GM23338 (cell line): ENCODE results near the gene LAMC3. TPM values are rescaled to one million over a fixed set of nuclear protein-coding genes. Genes with fewer than 3 reads are reported as not detected.

Experiments
- ATAC-seq: fragments of 200-7000 bp; cut with Tn5 transposase; 3 replicates; pipeline ENCODE4 v1.9.1; 2020
- DNase-seq: peaks from one replicate; pipeline ENCODE4 v3.0.0-alpha.2; 2015; ENCODE audit warnings: low spot score
- H2AFZ ChIP-seq: fragments of 200-600 bp; sonication (generic); 2 replicates; pipeline ENCODE4 v1.8.0; 2016; ENCODE audit warnings: antibody characterized with exemption, mild to moderate bottlenecking, moderate library complexity
- H3F3A ChIP-seq: fragments of 200-600 bp; sonication (generic); replicated peaks from 2 replicates; pipeline ENCODE4 v1.8.0; 2017; ENCODE audit warnings: antibody characterized with exemption, mixed run types, low read depth
- H3K27ac ChIP-seq: fragments of 200-600 bp; sonication (generic); 2 replicates; pipeline ENCODE4 v1.6.1; 2016; ENCODE audit warnings: low read depth
- H3K27me3 ChIP-seq: fragments of 200-600 bp; sonication (generic); 2 replicates; pipeline ENCODE4 v1.8.0; 2016; ENCODE audit warnings: mild to moderate bottlenecking, mixed run types, moderate library complexity; ENCODE audit not compliant: insufficient read depth
- H3K36me3 ChIP-seq: fragments of 200-600 bp; sonication (generic); 2 replicates; pipeline ENCODE4 v1.8.0; 2016; ENCODE audit warnings: mild to moderate bottlenecking; ENCODE audit not compliant: insufficient read depth
- H3K4me1 ChIP-seq: fragments of 200-600 bp; sonication (generic); 2 replicates; pipeline ENCODE4 v1.8.0; 2016; ENCODE audit warnings: mild to moderate bottlenecking, moderate library complexity; ENCODE audit not compliant: insufficient read depth
- H3K4me2 ChIP-seq: fragments of 200-600 bp; sonication (generic); 2 replicates; pipeline ENCODE4 v1.7.1; 2017; ENCODE audit warnings: mixed run types
- H3K4me3 ChIP-seq: fragments of 200-600 bp; sonication (generic); 2 replicates; pipeline ENCODE4 v1.6.1; 2016; ENCODE audit warnings: mixed run types
- H3K79me2 ChIP-seq: fragments of 200-600 bp; sonication (generic); replicated peaks from 2 replicates; pipeline ENCODE4 v1.8.0; 2017; ENCODE audit warnings: mild to moderate bottlenecking; ENCODE audit not compliant: insufficient read depth
- H3K9me2 ChIP-seq: fragments of 200-600 bp; sonication (generic); 2 replicates; pipeline ENCODE4 v1.8.0; 2017; ENCODE audit not compliant: insufficient read depth
- H4K20me1 ChIP-seq: fragments of 200-600 bp; sonication (generic); replicated peaks from 2 replicates; pipeline ENCODE4 v1.8.0; 2017; ENCODE audit warnings: mild to moderate bottlenecking; ENCODE audit not compliant: insufficient read depth
- H3K27ac Mint-ChIP-seq: 2 replicates; pipeline ENCODE4 v1.8.0; 2020; ENCODE audit warnings: inconsistent platforms, mild to moderate bottlenecking, moderate library complexity, mixed read lengths
- H3K27me3 Mint-ChIP-seq: 3 replicates; pipeline ENCODE4 v1.8.0; 2022; ENCODE audit warnings: low read depth, mild to moderate bottlenecking, moderate library complexity, mixed read lengths, inconsistent platforms; ENCODE audit not compliant: insufficient read depth, poor library complexity
- H3K36me3 Mint-ChIP-seq: 3 replicates; pipeline ENCODE4 v1.8.0; 2021; ENCODE audit warnings: low read depth, mild to moderate bottlenecking, inconsistent platforms, moderate library complexity, mixed read lengths
- H3K4me1 Mint-ChIP-seq: 3 replicates; pipeline ENCODE4 v1.8.0; 2020; ENCODE audit warnings: mild to moderate bottlenecking, inconsistent platforms, mixed read lengths
- H3K4me3 Mint-ChIP-seq: 3 replicates; pipeline ENCODE4 v1.8.0; 2021; ENCODE audit warnings: moderate library complexity, mild to moderate bottlenecking, inconsistent platforms, mixed read lengths
- H3K9me3 Mint-ChIP-seq: 3 replicates; pipeline ENCODE4 v1.8.0; 2020; ENCODE audit warnings: moderate library complexity, mild to moderate bottlenecking, inconsistent platforms, mixed read lengths
- CREB1 ChIP-seq: fragments of 250-450 bp; sonication (Bioruptor Pico); IDR thresholded peaks from 2 replicates; pipeline ENCODE4 v1.5.0; 2020; ENCODE audit warnings: low read depth, mild to moderate bottlenecking, moderate library complexity
- EZH2phosphoT487 ChIP-seq: fragments of 200-600 bp; sonication (generic); IDR thresholded peaks from one replicate; pipeline ENCODE4 v1.8.1; 2018; ENCODE audit warnings: antibody characterized with exemption; ENCODE audit not compliant: unreplicated experiment
- POLR2AphosphoS5 ChIP-seq: IDR thresholded peaks from 2 replicates; pipeline ENCODE4 v1.6.1; 2016; ENCODE audit warnings: antibody characterized with exemption, low read depth
- STAT1 ChIP-seq: IDR thresholded peaks from one replicate; pipeline ENCODE4 v1.6.1; 2016; ENCODE audit warnings: antibody characterized with exemption; ENCODE audit not compliant: unreplicated experiment
- ZNF331 ChIP-seq: fragments of 250-450 bp; sonication (Bioruptor Pico); IDR thresholded peaks from 2 replicates; pipeline ENCODE4 v1.5.0; 2020; ENCODE audit warnings: low read depth, mild to moderate bottlenecking, moderate library complexity
- polyA plus RNA-seq: library from polyadenylated mRNA; unstranded; fragments of >200 nt; fragmentation: Nextera tagmentation; extraction: Ambion mirVana; gene quantifications from 2 replicates; pipeline ENCODE4 v1.2.1, GENCODE V29; 2016
- total RNA-seq: library from RNA; depleted of rRNA; stranded (reverse); fragments of >200 nt; shearing (Covaris generic); gene quantifications from 2 replicates; pipeline ENCODE4 v1.2.3, GENCODE V29; 2014
- TF ChIP-seq, protein P1 (sequence below): IDR thresholded peaks from one replicate; pipeline ENCODE4 v1.6.1; 2018; ENCODE audit warnings: antibody characterized with exemption; ENCODE audit not compliant: unreplicated experiment
- TF ChIP-seq, protein P2 (sequence below), 2 experiments: fragments of 200-600 bp in 1 of 2; sonication (generic) in 1 of 2; conservative IDR thresholded peaks; 2 replicates each; pipeline versions ENCODE4 v1.5.1 to v1.6.1; 2016 to 2017; ENCODE audit warnings: antibody characterized with exemption in 2 of 2, low read depth in 2 of 2, mild to moderate bottlenecking in 2 of 2, moderate library complexity in 1 of 2

Gene LAMC3
- total and polyA plus RNA-seq, 2 experiments from 2014 or later = 9.0 to 27.4 TPM

DNA sequence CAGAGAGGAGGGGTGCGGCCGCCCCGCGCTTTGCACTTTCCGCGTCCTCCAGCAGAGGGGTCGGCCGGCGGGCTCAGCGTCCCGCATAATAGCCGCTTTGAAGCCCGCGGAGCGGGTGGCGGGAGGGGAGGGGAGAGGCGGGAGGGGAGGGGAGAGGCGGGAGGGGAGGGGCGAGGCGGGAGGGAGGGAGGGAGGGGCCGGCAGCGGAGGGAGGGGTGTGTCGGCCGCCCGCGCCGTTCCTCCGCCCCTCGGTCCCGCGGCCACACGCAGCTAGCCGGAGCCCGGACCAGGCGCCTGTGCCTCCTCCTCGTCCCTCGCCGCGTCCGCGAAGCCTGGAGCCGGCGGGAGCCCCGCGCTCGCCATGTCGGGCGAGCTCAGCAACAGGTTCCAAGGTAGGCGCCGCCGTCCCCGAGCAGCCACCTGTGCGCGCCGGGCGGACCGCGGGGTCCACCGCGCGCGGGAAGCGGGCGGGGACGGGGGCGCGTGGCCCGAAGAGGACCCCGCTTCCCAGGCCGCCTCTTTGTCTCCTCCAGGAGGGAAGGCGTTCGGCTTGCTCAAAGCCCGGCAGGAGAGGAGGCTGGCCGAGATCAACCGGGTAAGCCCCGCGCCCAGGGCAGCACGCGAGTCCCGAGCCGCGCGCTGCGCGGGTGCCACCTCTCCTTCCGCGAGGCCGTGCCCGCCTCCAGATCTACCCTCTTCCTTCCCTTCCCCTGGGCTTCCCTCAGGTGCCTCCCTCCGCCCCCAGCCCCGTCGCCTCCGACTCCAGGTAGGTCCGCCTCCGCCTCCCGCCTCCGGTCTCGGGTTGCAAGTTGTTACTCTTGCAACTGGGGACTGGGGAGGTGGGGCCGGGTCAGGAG is 87.5 kb downstream of the LAMC3 start, which contains the start of gene AIF1L:
Gene AIF1L, plus strand, starts transcription at position 263 of the 857 bp plus-strand sequence. Its CDS starts 99 bp downstream, at position 362.
- peaks cover 45% of the 10 kb centered on the region for H3K4me1 Mint-ChIP-seq

More for the DNA sequence above, 87.5 kb downstream of the LAMC3 start, which contains the start of gene AIF1L:
- peak; percentile 76 for ATAC-seq
- Mint-ChIP-seq H3K9me3 (no peaks in the 10 kb centered on the region), H3K27me3 (peaks cover 12% of the 10 kb centered on the region), H3K36me3 (peaks cover 34% of the 10 kb centered on the region), H3K27ac (peak within 1 kb of the TSS; percentile 69; the same call in 1 of the 2 replicates), H3K4me3 (peak within 1 kb of the TSS; percentile 75)
- Histone ChIP-seq H3K4me1 (peaks cover 38% of the 10 kb centered on the region), H3K4me2 (peak within 1 kb of the TSS; percentile 81), H3K79me2 (peaks cover 20% of the 10 kb centered on the region), H3F3A (peaks cover 9% of the 10 kb centered on the region; the same call in 1 of the 2 replicates), H4K20me1 (no peaks in the 10 kb centered on the region; the same call in 1 of the 2 replicates), H3K27ac (peak within 1 kb of the TSS; percentile 88), H3K4me3 (peak within 1 kb of the TSS; percentile 85), H3K36me3 (no peaks in the 10 kb centered on the region), H3K27me3 (no peaks in the 10 kb centered on the region), H2AFZ (peak within 1 kb of the TSS; percentile 80; the same call in 1 of the 2 replicates), H3K9me2 (no peaks in the 10 kb centered on the region)
- DNase-seq = peak; percentile 96
- TF ChIP-seq, protein P1, sequence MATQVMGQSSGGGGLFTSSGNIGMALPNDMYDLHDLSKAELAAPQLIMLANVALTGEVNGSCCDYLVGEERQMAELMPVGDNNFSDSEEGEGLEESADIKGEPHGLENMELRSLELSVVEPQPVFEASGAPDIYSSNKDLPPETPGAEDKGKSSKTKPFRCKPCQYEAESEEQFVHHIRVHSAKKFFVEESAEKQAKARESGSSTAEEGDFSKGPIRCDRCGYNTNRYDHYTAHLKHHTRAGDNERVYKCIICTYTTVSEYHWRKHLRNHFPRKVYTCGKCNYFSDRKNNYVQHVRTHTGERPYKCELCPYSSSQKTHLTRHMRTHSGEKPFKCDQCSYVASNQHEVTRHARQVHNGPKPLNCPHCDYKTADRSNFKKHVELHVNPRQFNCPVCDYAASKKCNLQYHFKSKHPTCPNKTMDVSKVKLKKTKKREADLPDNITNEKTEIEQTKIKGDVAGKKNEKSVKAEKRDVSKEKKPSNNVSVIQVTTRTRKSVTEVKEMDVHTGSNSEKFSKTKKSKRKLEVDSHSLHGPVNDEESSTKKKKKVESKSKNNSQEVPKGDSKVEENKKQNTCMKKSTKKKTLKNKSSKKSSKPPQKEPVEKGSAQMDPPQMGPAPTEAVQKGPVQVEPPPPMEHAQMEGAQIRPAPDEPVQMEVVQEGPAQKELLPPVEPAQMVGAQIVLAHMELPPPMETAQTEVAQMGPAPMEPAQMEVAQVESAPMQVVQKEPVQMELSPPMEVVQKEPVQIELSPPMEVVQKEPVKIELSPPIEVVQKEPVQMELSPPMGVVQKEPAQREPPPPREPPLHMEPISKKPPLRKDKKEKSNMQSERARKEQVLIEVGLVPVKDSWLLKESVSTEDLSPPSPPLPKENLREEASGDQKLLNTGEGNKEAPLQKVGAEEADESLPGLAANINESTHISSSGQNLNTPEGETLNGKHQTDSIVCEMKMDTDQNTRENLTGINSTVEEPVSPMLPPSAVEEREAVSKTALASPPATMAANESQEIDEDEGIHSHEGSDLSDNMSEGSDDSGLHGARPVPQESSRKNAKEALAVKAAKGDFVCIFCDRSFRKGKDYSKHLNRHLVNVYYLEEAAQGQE = no peak
- TF ChIP-seq STAT1 (no peak), CREB1 (CRISPR knock-in tag) (no peak), ZNF331 (CRISPR knock-in tag) (no peak), EZH2phosphoT487 (no peak), POLR2AphosphoS5 (peak; percentile 76)
- TF ChIP-seq, protein P2, sequence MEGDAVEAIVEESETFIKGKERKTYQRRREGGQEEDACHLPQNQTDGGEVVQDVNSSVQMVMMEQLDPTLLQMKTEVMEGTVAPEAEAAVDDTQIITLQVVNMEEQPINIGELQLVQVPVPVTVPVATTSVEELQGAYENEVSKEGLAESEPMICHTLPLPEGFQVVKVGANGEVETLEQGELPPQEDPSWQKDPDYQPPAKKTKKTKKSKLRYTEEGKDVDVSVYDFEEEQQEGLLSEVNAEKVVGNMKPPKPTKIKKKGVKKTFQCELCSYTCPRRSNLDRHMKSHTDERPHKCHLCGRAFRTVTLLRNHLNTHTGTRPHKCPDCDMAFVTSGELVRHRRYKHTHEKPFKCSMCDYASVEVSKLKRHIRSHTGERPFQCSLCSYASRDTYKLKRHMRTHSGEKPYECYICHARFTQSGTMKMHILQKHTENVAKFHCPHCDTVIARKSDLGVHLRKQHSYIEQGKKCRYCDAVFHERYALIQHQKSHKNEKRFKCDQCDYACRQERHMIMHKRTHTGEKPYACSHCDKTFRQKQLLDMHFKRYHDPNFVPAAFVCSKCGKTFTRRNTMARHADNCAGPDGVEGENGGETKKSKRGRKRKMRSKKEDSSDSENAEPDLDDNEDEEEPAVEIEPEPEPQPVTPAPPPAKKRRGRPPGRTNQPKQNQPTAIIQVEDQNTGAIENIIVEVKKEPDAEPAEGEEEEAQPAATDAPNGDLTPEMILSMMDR (conservative IDR thresholded peaks at IDR 0.05; ENCODE audit: low read depth in 2 of 2) = peak; percentile 18 to 24; a peak in 1 of 4 replicates
